Measurements from ENCODE around the gene OR1F1.
A peak's percentile ranks its signal among the peaks of the same experiment; 100 is the strongest.
"Not testable (repeated sequence)": the region's sequence is repeated elsewhere in the genome, so short reads cannot be mapped to it uniquely, and the experiment has no call there.

The OR1F1 gene

GRCh38 chr16:3152027-3152276 lies 36.1 kb upstream of the OR1F1 start:
- no peak for DNase-seq

DNA sequence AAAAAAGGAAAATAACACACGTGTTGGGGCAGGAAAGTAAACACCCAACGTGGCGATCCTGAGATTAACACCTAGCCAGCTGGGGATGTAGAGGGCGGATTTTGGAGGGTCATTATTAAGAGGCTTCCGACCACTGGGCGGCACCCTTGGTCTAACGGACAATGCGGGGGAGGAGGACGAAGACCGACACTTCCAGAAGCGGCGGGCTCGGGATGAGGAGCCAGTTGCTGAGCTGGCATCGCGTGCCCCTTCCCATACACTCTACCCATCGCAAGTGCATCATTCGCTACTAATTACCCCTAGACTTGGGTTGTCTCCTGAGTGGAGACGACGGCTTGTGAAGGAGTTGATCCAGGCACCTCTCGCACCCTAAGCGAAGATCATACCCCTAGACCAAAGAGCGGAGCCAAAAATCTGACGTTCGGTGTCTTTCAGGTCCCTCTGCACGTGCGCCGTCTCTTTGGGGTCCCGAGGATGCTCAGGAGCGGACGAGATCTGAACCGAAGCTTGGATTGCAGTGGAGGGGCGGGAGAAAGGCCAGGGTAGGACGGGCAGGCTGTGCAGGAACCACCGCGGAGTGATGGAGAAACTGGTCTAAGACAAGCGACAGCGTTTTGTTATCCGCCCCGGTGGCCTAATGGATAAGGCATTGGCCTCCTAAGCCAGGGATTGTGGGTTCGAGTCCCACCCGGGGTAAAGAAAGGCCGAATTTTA lies 35.6 kb upstream of the OR1F1 start:
- DNase-seq, result peak; percentile 54

DNA sequence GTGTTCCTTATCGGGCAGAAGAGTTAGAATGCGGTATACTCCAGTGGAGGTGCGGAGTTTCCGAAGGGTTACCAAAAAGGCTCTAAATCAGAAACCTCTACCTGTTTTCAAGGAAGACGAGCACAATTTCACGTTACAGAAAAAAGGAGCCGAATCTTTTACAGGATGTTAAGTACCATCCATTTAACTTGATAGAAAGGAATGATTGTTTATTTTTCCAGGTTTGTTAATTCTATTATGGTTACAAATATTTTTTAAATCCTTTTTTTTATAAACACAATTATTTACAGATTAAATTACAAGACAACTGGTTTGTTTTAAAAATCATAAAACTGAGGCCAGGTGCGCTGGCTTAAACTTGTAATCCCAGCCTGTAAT lies 35.0 kb upstream of the OR1F1 start:
- DNase-seq, result no peak

DNA sequence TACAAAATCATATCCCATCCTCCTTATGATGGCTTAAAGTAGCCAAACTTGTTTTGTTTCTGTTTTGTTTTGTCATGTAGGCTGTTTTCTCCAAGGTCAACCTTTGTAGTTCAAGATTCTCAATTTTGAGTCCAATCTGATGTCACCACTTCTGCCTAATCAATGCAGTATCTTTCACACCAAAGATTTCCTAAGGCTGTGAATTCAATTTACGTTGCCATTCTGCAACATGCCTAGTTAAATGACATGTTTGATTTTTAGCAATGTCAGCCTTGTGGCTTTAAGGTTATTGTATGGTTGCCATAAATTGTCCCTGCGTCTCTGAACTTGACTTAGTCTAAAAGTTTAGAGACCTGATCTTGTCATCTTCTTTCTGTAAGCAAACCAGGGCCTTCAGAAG lies 32.8 kb upstream of the OR1F1 start:
- DNase-seq, result no peak

- no peak for DNase-seq
Observed at GRCh38 chr16:3155972-3156371, 32.0 kb upstream of the OR1F1 start.

DNA sequence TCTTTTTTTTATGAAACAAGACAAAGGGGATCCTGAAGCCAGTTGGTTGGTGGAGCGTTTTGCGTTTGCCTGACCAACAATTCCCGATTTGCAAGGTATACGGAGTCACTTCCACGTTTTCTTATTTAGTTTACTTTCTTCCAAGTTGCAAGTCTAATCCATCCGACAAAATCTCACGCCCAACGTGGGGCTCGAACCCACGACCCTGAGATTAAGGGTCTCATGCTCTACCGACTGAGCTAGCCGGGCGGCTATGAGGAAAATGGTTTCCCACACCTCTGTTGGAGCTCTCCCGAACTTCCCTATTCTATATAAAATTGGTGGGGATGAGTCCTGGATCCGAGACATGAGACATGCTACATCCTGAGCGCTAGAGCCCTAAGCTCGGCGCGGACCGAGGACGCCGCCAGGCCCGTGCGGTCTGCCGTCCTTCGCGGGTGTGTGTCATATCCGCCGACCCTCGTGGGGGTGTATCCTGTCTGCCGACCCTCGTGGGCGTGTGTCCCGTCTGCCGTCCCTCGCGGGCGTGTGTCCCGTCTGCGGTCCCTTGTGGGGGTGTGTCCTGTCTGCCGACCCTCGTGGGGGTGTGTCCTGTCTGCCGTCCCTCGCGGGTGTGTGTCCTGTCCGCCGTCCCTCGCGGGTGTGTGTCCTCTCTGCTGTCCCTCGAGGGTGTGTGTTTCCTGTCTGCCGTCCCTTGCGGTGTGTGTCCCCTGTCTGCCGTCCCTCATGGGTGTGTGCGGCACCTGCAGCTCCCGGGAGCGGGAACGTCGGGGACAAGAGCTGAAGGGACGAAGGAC lies 30.6 kb upstream of the OR1F1 start:
- DNase-seq, result no peak

DNA sequence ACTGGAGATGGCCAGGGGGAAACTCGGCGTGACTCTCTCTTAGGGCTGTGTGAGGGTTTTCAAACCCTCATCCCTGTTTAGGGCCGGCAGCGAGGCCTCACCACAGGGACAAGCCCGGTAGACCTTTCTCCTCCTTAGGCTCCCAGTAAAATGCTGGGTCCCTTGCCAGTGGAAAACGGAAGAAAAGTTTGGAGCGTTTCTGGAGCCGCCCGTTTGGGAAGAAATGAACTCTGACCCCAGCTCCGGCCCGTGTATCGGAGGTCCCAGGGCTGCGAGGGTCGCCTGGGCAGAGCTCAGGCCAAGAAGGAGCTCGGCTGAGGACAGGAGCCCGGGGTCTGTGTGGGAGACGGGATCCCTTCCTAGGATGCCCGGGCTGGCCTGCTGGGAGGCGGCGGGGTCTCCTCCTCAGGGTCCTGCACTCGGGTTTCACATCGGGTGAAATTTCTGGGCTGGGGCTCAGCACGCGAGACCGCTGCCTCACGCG lies 29.9 kb upstream of the OR1F1 start:
- no peak for DNase-seq

GRCh38 chr16:3158510-3159314 lies 29.3 kb upstream of the OR1F1 start:
- DNase-seq, result peak; percentile 47

DNA sequence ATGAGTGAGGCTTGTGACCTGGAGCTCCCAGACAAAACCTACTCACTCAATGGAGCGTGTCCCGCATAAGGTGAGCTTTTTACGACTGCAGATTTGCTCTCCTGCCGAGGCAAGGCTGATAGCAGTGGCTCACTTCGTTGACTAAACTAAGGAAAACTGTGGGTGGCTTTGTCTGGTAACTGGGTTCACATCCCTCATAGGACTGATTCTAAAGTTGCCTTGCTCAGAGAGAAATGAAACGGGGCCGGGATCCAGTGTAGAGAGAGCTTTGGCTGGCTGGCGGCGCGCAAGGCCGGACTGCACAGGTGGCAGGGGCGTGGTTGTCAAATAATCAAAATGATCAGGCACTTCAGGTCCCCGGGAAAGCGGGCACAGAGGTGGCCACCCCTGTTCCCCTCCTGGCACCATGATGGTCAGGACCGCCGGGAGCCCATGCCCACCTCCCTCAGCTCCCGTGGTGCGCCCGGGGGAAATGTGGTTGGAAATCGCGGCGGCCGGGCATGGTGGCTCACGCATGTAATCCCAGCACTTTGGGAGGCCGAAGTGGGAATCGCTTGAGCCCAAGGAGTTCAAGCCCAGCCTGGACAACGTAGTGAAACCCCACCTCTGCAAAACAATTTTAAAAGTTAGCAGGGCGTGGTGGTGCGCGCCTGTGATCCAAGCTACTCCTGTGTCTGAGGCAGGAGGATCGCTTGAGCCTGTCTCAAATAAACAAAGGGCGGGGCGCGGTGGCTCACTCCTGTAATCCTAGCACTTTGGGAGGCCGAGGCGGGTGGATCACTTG lies 26.6 kb upstream of the OR1F1 start:
- DNase-seq, result no peak

DNA sequence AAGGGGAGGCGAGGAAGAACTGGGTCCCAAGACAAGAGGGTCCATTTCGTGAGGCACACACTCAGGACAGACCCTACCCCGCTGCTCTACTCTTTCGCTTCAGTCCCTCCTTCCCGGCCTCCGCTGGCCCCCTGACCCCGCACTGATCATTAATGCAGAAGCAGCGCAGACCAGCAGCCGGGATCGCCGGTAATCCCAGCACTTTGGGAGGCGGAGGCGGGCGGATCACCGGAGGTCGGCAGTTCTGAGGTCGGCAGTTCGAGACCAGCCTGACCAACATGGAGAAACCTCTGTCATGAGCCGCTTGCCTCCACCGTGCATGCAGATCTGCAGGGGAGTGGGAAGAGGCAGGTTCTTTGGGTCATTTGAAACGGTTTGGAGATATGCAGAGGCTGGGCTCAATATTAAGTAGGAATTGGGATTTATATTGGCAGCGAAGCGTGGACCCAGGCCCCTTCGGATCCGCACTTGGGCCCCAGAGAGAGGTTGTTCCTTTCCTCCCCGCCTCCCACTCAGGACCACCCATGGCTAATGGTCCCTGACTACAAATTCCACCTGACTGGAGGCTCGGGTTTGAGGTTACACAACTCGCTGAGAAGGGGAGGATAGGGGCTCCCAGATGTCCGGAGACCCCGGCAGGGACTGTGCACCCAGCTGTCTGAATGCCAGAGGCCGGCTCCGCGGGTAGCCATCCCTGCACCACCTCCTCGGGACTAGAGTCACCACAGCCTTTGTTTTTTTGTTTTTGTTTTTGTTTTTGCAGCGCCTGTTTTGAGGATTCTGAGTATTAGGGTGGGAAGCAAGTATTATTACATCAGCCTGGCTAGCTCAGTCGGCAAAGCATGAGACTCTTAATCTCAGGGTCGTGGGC lies 23.6 kb upstream of the OR1F1 start:
- no peak for DNase-seq

- no peak for DNase-seq
Observed at GRCh38 chr16:3165111-3165822, 22.7 kb upstream of the OR1F1 start.

DNA sequence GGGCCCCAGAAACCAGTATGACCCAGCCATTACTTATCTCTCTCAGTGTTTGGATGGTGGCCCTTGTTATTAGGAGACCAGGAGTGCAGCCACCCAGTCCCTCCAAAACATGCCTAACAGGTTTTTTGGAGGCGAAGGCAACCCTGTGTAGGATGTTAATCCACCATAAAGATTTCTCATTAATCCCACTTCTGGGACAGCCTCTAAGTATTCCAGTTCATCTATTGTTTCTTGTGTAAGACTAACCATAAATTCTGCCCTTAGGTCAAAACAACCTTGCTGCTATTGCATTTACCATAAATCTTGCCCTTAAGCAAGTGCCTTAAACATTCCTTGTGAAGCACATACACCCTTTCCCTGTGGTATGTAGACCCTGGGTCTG lies 21.5 kb upstream of the OR1F1 start:
- DNase-seq, result no peak

DNA sequence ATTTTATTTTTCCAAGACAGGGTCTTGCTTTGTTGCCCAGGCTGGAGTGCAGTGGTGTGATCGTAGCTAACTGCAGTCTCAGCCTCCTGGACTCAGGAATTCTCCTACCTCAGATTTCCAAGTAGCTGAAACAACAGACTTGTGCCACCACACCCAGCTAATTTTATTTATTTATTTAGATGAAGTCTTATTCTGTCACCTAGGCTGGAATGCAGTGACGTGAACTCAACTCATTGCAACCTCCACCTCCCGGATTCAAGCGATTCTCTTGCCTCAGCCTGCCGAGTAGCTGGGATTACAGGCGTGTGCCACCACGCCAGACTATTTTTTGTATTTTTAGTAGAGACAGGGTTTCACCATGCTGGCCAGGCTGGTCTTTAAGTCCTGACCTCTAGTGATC lies 19.3 kb upstream of the OR1F1 start:
- DNase-seq, result not testable (repeated sequence)

- DNase-seq, result no peak
Observed at GRCh38 chr16:3170440-3171180, 17.4 kb upstream of the OR1F1 start.

GRCh38 chr16:3171181-3171854 lies 16.7 kb upstream of the OR1F1 start:
- DNase-seq, result no peak

DNA sequence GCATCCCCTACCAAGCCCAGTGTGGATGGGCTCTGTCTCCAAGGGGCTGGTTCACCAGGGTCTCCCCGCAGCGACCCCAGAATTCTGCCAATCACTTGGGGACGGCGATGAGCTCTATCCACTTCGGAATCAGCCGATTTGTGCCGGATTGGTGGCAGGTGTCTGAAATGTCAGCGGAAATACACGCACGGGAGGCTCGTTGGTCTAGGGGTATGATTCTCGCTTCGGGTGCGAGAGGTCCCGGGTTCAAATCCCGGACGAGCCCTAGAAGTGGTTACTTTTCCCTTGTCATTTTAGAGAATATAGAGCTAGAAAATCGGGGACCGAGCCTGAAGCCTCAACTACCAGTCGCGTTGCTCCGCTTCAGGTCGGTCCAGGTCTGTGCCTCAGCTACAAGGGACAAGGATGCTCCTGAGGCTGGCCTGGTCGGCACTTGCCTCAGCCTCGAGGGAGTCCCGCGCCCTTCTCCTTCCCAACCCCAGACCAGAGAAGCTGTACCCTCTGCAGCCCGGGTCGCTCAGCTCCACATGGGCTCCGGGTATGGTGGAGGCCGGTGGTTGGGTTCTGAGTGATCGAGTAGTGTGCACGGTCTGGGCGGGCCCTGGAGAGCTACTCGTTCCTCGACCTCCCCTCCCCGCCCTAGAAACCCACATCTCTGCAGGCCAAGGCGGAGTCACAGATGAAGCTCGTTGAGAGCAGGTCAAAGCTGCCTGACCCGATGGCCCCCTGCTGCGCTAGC lies 16.0 kb upstream of the OR1F1 start:
- no peak for DNase-seq

DNA sequence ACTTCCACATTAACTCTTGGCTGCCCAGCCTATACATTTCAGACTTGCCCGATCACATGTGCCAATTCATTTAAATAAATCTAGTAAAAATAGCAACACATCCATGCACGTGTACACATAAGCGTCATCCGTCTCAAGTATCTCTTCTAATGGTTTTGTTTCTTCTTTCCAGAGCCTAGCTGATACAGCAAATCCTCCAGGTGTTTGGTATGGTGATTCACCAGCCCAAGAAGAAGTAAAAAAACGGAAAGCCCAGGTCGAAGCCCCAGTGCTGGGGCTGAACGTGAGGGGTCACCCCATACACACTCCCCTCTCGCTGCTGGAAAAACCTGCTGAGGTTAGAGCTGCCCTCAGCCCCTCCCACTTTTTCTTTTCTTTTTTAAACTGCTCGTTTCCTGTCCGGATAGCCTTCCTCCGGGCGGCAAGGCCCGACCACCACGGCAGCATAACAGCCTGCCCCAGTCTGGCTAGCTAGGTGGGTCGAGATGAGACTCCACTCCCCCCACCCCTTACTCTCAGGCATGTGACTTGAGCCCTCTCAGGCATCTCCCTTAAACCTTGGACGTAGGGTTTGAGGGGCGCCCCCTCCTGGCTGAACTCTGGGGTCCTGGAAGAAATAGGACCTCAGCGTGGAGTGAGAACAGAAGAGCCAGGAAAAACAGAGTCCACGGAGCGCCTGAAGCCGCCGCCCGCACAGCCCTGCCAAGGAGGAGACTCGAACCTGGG lies 13.9 kb upstream of the OR1F1 start:
- no peak for DNase-seq

DNA sequence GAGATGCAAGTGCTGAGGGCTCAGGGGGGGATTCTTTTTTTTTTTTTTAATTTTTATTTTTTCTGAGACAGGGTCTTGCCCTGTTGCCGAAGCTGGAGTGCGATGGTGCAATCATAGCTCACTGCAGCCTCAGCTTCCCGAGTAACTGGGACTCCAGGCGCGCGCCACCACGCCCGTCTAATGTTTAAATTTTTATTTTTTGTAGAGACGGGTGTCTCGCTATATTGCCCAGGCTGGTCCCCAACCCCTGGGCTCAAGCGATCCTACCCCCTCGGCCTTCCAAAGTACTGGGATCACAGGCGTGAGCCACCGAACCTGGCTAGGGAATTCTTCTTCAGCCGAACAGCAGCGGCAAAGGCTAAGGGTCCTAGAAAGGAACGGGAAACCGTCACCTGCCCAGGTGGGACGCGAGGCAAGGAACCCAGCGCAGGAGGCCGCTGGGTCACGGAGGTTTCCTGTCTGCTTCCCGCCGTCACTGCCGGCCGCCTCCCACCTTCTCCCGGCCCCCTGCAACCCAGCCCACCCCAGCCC lies 13.3 kb upstream of the OR1F1 start:
- DNase-seq, result no peak

All from NCI-H510A (cell line).